GM19468 (cell line): ENCODE measurements around the gene TUBGCP3.
A peak's percentile ranks its signal among the peaks of the same experiment; 100 is the strongest.
"Not testable (repeated sequence)": the region's sequence is repeated elsewhere in the genome, so short reads cannot be mapped to it uniquely, and the experiment has no call there.

Experiments used
- ATAC-seq: cut with Tn5 transposase; IDR thresholded peaks from one replicate; pipeline ENCODE4 v1.9.1; 2021; ENCODE audit warnings: mild to moderate bottlenecking, moderate library complexity, moderate number of reproducible peaks; ENCODE audit not compliant: unreplicated experiment; ENCODE audit errors: extremely low read depth

Gene TUBGCP3, protein sequence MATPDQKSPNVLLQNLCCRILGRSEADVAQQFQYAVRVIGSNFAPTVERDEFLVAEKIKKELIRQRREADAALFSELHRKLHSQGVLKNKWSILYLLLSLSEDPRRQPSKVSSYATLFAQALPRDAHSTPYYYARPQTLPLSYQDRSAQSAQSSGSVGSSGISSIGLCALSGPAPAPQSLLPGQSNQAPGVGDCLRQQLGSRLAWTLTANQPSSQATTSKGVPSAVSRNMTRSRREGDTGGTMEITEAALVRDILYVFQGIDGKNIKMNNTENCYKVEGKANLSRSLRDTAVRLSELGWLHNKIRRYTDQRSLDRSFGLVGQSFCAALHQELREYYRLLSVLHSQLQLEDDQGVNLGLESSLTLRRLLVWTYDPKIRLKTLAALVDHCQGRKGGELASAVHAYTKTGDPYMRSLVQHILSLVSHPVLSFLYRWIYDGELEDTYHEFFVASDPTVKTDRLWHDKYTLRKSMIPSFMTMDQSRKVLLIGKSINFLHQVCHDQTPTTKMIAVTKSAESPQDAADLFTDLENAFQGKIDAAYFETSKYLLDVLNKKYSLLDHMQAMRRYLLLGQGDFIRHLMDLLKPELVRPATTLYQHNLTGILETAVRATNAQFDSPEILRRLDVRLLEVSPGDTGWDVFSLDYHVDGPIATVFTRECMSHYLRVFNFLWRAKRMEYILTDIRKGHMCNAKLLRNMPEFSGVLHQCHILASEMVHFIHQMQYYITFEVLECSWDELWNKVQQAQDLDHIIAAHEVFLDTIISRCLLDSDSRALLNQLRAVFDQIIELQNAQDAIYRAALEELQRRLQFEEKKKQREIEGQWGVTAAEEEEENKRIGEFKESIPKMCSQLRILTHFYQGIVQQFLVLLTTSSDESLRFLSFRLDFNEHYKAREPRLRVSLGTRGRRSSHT

DNA sequence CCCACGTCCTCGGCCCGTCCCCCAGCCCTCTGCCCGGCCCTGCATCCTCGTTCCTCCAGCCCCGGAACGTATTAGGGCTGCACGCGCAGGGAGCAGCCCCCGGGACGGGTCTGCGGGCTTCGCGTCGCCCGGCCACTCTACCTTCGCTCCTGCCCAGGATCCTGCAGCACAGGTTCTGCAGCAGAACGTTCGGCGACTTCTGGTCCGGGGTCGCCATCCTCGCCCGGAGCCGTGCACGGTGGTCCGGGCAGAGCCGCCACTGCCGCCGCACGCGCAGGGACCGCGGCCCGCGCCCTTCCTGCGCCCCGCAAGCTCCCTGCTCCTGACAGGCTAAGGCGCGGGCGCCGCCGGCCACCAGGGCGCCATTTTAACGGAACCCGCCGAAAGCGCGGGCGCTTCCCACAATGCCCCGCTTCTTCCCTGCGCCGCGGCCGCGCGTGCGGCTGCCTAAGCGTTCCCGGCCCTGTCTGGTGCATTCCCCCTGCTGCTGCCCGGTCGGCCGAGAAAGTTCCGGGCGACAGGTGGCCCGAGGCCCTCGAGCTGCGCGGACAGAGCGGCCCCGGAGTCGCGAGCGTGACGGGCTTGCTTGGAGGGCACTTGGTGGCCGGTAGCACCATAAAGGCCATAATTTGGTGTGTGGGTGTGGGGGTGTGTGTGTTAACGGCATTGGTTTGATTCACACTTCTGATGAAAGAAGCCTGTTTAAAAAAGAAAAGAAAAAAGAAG is at the start of gene TUBGCP3:
Gene TUBGCP3, minus strand, starts transcription at position 390 of the 726 bp plus-strand sequence. Its CDS starts 173 bp downstream, at position 217.
- ATAC-seq: peak; percentile 34

DNA sequence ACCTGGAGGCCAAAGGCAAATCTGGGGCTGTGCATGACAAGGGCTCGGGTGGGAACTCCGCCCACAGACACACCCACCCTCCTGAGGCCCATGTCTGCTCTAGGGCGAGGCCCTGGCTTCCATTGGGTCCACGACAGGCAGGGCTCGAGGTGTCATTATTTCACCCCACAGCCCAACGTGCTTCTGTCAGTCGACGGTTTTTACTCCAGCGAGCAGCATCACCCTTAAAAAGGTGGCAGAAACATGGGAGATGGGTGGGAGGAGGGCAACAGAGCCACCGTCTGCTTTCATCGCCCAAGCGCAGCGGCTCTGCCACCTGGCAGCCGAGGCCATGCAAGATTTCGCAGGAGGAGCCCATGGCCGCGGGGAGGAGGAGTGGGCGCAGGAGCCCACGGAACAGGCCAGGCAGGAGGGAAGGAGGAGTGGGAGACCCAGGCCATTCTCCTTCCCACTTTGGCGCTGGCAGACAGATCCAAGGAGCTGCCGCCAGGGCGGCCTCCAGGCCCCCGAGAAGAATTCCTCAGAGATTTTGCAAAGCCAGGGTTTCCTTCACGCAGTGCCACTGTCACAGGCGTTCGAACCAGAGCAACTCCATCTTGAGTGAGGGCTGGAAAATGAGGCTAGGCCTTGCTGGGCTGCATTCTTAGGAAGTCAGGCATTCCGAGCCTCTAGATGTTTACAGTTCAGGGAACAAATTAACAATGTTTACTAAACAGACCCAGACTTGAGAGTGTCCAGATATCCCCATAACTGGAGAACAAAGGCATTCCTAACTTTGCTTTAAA is 49.3 kb upstream of the TUBGCP3 start:
- no peak for ATAC-seq

DNA sequence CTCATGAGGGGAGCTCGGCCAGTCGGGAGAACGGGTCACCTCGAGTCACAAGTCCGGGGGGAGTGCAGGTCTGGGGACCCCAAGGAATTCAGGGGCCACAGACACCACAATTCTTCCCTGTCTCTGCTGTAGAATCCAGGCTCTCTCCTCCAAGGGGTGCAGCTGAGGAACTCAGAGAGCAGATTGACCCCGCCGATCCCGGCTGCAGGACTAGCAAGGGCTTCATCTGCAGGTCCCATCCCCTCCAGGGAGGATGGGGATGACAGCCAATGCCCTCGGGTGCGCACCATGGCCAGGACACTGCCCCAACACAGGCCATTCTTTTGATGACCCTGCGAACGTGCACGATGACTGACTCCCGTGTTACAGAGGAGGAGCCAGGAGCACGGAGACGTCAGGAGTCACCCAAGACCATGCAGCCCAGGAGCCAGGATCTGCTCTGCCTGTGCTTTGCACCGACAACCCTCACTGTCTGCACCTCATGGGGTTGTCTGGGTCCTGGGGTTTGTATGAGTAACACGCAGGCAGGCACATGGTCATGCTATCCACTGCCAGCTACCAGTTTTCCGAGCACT is 48.5 kb upstream of the TUBGCP3 start:
- ATAC-seq: no peak

DNA sequence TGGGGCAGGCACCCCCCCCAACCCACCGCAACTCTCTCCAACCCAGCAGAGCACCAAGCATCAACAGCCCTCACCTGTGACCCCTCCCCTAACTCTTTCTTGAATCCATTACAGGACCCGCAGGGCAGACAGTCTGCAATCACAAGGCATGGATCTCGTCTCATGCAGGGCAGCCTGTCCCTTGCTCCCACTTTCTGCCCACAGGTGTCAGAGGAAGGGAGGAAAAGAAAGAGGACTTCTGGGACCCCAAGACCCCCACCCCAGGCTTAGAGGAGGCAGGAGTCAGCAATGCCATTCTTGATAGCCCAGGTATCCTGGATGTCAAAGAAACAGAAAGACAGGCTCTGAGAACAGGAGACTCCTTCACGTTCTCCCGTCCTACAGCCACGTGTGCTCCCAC is 47.4 kb upstream of the TUBGCP3 start:
- no peak for ATAC-seq

DNA sequence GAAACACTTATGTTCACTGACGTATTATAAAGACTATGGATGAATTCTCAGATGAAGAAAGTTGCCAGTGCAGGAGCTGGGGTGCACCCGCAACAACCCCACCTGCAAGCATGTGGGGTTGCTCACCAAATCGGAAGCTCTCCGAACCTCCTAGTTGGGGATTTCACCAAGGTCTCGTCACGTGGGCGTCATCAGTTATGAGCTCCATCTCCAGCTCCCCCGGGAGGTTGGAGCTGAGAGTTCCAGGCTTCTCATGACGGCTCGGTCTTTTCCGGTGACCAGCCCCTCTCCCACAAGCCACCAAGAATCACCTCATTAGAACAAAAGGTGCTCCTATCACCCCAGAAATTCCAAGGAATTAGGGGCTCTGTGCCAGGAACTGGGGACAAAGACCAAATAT is 46.1 kb upstream of the TUBGCP3 start:
- no peak for ATAC-seq

DNA sequence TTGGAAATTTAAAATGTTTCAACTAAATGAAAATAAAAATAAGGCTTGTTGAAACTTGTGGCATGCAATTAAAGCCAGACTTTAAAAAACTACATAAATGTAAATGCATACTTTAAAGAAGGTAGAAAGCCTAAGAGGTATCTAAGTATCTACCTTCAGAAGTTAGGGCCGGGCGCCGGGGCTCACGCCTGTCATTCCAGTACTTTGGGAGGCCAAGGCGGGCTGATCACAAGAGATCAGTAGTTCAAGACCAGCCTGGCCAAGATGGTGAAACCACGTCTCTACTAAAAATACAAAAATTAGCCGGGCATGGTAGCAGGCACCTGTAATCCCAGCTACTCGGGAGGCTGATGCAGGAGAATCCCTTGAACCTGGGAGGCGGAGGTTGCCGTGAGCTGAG is 42.3 kb upstream of the TUBGCP3 start:
- not testable (repeated sequence) for ATAC-seq

DNA sequence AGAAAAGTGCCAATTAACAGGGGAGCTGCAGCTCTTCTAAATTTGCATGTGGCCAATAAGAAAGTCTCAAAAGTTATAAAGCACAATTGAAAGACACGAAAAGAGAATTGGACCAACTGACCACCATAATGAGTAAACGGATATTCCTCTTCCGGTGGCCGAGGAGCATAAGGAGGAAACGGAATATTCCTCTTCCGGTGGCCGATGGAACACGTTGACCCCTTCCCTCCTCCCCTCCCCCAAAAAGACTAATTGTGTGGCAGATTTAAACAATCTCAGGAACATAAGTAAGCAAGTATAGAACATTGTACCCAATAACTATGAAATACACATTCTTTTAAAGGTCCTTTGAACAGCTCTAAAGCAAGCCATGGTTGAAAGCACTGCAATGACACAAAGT is 41.2 kb upstream of the TUBGCP3 start:
- no peak for ATAC-seq

DNA sequence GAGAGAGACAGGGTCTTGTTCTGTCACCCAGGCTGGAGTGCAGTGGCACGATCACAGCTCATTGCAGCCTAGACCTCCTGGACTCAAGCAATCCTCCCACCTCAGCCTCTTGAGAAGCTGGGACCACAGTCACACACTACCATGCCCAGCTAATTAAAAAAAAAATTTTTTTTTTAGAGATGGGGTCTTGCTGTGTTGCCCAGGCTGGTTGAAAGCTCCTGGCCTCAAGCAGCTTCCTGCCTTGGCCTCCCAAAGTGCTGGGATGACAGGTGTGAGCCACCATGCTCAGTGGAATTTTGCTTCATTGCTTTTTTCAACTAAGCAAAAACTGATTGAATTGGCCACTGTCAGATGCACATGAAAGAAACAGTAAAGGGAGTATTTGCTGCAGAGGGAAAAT is 39.7 kb upstream of the TUBGCP3 start:
- not testable (repeated sequence) for ATAC-seq

DNA sequence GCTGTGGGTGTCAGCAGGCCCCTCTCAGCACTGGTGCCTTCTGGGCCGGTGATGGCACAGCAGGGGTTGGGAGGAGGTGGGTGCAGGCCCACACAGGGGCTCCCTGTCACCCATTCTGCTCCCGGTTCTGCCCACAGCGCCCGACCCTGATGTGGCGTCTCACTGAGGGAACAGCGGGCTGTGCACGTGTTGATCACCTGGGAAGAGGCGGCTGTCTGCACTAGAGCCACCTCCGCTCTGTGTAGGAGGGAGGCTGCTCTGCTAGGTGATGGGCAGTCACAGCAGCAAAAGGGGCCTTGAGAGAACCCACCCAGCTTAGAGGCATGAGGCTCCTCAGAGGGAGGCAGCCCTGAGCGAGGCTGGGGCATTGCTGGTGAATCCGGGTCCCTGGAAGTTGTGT is 39.2 kb upstream of the TUBGCP3 start:
- ATAC-seq: no peak

DNA sequence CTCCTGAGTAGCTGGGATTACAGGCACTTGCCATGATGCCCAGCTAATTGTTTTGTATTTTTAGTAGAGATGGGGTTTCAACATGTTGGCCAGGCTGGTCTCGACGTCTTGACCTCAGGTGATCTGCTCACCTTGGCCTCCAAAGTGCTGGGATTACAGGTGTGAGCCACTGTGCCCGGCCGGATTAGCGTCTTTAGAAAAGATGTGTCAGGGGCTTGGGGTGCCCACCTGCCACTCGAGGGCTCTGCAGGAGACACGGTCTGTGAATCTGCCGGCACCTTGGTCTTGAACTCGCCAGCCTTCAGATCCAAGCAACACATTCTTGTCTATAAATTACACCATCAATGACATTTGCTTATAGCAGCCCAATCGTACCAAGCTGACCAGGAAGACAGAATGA is 38.8 kb upstream of the TUBGCP3 start:
- no peak for ATAC-seq

DNA sequence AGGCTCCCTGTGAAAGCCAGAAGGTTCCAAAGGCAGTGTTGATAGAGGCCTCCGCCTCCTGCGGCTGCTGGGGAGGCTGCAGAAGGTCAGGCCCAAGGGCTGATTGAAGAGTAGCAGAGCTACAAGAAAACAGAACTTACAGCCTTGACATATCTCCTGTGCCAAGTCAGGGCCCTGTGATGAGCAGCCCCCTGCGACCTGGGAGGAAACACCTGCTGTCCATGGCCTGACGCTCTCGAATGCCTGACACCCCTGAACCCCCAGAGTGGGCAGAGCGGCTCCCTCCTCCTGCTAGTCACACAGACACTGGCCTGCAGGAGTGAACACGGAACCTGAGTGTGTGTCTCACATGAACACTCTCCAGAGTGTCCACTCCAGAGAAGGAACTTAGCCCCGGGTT is 38.2 kb upstream of the TUBGCP3 start:
- no peak for ATAC-seq

DNA sequence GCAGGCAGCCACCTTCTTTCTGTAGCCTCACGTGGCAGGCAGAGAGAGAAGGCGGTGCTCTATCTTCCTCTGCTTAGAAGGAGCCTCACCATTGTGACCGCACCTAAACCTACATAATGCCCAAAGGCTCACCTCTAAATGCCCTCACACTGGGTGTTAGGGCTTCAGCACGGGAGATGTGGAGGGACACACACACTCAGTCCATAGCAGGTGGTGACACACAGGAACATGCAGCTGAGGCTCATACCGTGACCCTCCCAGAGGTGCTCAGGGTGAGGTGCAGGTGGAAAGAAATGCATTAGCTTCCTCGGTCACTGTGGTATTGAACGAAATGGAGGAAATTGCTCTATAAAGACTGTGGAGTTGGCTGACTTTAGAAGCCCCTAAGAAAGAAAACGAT is 37.7 kb upstream of the TUBGCP3 start:
- ATAC-seq: no peak

DNA sequence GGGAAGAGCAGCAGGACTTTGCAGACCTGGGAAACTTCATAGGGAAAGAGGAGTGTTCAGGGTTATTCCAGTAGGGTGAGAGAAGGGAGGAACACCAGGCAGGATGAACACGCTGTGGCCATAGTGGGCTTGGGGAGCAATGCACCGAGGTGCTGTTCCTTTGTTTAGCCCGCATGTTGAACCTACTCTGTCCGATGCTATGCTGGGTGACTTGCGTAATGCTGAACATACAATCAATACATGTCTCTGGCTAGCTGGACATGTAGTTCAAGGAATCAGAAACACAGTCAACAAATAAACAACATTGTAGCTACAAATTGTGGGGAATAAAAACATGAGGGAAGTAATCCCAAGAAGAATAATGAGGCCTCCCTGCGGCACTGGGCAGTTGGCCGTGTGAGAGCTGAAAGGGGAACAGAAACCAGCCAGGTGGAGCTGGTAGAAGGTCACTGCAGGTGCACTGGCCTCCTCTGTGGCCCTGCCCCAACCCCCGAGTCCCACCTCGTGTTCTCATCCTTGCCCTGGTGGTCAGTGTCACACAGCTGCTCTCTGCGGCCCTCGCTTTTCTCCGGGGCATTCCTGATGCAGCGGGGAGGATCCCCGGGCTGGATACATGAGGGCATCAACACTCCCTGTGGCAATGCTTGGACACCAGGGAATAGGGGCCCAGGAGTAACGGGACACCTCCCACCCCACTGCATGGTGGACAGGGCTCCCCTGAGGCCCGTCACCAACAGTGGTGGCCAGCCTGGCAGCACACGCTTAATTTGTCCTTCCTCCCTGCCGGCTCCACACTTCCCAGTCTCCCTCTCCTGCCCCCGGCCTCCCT is 36.9 kb upstream of the TUBGCP3 start:
- ATAC-seq: no peak

DNA sequence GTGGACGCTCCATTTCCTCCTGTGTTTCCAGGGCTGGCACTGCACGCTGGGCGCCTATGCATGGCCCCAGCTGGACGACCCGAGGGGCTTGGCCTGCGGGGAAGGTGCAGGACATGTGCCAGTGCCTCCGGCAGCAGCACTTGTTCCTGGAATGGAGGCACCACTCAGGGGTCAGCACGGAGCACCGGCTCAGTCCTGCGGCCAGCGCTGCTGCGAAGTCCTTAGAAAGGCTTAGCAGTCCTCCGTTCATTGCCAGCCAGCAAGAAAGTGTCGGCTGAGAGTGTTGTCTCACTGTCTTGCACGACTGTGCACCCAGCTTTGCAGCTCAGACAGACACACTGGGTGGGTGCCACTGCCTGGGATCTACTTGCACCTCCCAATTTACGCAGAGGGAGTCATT is 36.1 kb upstream of the TUBGCP3 start:
- no peak for ATAC-seq

DNA sequence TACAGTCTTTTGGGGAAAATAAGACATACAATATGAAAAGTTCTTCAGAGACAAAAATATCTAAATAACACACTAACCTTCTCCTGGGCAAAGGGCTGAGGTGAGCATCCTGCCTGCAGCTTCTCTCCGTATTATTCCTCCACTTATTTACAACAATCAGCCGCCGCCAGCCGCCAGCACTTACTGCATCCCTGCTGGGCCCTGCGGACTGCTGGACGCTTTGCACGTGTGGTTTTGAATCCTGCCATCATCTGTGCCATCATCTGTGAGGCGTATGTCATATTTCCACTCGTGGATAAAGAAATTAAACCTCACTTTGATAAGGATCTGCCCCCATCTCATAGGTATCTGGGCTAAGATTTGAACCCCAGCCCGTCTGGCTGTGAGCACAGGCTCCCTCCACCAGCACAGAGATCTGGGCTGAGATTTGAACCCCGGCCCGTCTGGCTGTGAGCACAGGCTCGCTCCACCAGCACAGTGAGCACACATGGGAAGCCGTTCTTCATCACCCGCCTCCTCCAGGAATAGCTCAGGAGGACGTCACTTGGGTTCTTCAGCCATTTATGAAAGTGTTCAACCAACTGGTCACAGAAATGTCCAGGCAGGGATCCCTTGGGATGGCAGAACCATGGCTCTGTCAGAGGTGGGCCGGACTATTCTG is 35.2 kb upstream of the TUBGCP3 start:
- ATAC-seq: no peak

DNA sequence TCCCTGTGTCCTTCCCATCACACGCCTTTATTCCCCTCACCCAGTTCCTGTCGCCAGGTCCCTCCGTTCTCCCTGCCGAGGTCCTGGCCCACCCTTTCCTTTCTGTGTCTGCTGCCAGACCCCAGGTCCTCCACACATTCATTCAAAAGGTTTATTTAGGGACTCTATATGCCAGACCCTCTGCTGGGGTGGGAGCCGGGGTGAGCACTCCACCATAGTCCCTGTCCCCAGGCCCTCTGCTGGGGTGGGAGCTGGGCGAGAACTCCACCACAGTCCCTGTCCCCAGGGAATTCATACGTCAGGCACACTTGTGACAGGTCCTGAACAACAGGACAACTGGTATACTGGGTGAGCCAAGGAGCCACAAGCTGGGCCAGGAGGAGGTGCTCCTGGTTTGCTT is 34.4 kb upstream of the TUBGCP3 start:
- no peak for ATAC-seq

DNA sequence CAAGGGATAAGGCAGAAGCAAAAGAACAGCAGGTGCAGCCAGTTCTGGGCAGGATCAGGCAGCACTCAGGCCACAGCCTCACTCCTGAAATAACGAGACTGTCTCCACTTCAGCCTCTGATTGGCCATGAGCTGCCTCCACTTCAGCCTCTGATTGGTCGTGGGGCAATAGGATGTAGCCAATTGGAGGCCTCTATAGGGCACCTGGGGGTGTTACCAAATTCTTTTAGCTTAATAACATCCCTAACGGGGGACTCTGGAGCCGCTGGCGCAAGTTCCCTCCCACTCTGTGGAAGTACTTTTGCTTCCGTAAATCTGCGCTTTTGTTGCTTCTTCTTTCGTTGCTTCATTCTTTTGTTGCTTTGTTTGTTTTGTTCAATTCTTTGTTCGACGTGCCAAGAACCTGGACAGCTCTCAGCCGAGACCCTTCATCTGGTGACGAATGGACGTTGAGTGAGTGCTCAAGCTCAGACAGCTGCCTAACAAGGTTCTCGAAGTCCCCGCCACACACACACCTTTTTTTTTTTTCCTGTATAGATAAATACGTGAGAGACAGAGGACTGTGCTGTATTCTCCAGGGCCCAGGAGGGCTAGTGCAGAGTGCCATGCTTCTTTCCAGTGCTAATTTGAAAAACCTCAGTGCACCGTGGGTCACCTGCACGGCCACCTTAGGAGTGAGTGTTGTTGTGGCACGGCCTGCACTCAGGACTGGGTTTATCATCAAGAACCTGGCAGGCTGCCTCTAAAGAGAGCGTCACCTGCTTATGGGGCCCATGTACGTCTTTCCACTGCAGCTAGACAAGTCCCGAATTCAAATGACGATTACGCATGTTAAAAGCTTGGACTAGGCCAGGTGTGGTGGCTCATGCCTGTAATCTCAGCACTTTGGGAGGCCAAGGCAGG is 32.0 kb upstream of the TUBGCP3 start:
- no peak for ATAC-seq
